ENCODE data around the gene PTPRN2.
"Not testable (repeated sequence)": the region's sequence is repeated elsewhere in the genome, so short reads cannot be mapped to it uniquely, and the experiment has no call there.

The PTPRN2 gene

GRCh38 chr7:157609932-157610640, 977.5 kb downstream of the PTPRN2 start:
- DNase-seq = no peak

- DNase-seq = no peak
These were observed 978.1 kb downstream of the PTPRN2 start for GRCh38 chr7:157609516-157609915.

- DNase-seq = no peak
These were observed 980.4 kb downstream of the PTPRN2 start for GRCh38 chr7:157607218-157607617.

- no peak for DNase-seq
These were observed 981.5 kb downstream of the PTPRN2 start for GRCh38 chr7:157606140-157606539.

GRCh38 chr7:157605638-157606037, 982.0 kb downstream of the PTPRN2 start:
- no peak for DNase-seq

- DNase-seq = no peak
These were observed 982.8 kb downstream of the PTPRN2 start for GRCh38 chr7:157604661-157605381.

- no peak for DNase-seq
These were observed 983.9 kb downstream of the PTPRN2 start for GRCh38 chr7:157603716-157604115.

- DNase-seq = no peak
These were observed 984.6 kb downstream of the PTPRN2 start for GRCh38 chr7:157603005-157603404.

GRCh38 chr7:157602581-157602980, 985.0 kb downstream of the PTPRN2 start:
- DNase-seq = no peak

- no peak for DNase-seq
These were observed 985.5 kb downstream of the PTPRN2 start for GRCh38 chr7:157602156-157602555.

GRCh38 chr7:157601530-157601929, 986.1 kb downstream of the PTPRN2 start:
- no peak for DNase-seq

- no peak for DNase-seq
These were observed 988.1 kb downstream of the PTPRN2 start for GRCh38 chr7:157599491-157599890.

- no peak for DNase-seq
These were observed 990.1 kb downstream of the PTPRN2 start for GRCh38 chr7:157597562-157597961.

GRCh38 chr7:157596881-157597280, 990.7 kb downstream of the PTPRN2 start:
- DNase-seq = no peak

GRCh38 chr7:157596471-157596870, 991.2 kb downstream of the PTPRN2 start:
- DNase-seq = no peak

- DNase-seq = no peak
These were observed 991.6 kb downstream of the PTPRN2 start for GRCh38 chr7:157596026-157596425.

GRCh38 chr7:157595086-157595855, 992.4 kb downstream of the PTPRN2 start:
- DNase-seq = no peak

GRCh38 chr7:157594306-157594705, 993.3 kb downstream of the PTPRN2 start:
- no peak for DNase-seq

- no peak for DNase-seq
These were observed 994.1 kb downstream of the PTPRN2 start for GRCh38 chr7:157593541-157593940.

- not testable (repeated sequence) for DNase-seq
These were observed 994.8 kb downstream of the PTPRN2 start for GRCh38 chr7:157592636-157593320.

GRCh38 chr7:157590526-157590925, 997.1 kb downstream of the PTPRN2 start:
- DNase-seq = no peak

- no peak for DNase-seq
These were observed 997.9 kb downstream of the PTPRN2 start for GRCh38 chr7:157589680-157590079.

Data from inflammatory macrophage (primary cell).